Karpas-422 (cell line): ENCODE measurements around the gene METTL1. TPM values are rescaled to one million over a fixed set of nuclear protein-coding genes. Genes with fewer than 3 reads are reported as not detected.

Experiments
- DNase-seq: peaks from one replicate; pipeline ENCODE4 v3.0.0-alpha.2; 2015
- H2AFZ ChIP-seq: fragments of 200-600 bp; sonication (generic); 2 replicates; pipeline ENCODE4 v1.6.1; 2014; ENCODE audit warnings: antibody characterized with exemption, low read length, mixed read lengths
- H3K27ac ChIP-seq: fragments of 200-600 bp; sonication (generic); 2 replicates; pipeline ENCODE4 v1.5.1; 2014; ENCODE audit warnings: mild to moderate bottlenecking, low read length, moderate library complexity
- H3K27me3 ChIP-seq: fragments of 200-600 bp; sonication (generic); 2 replicates; pipeline ENCODE4 v1.6.1; 2014; ENCODE audit warnings: low read length, mixed read lengths
- H3K36me3 ChIP-seq: fragments of 200-600 bp; sonication (generic); 2 replicates; pipeline ENCODE4 v1.6.1; 2014; ENCODE audit warnings: low read length, mixed read lengths; ENCODE audit not compliant: insufficient read depth
- H3K4me1 ChIP-seq: fragments of 200-600 bp; sonication (generic); 2 replicates; pipeline ENCODE4 v1.6.1; 2014; ENCODE audit warnings: mild to moderate bottlenecking, low read length, mixed read lengths
- H3K4me2 ChIP-seq: fragments of 200-600 bp; sonication (generic); 2 replicates; pipeline ENCODE4 v1.6.1; 2014; ENCODE audit warnings: low read length, low read depth, mild to moderate bottlenecking; ENCODE audit not compliant: poor library complexity, severe bottlenecking
- H3K4me3 ChIP-seq: fragments of 200-600 bp; sonication (generic); 2 replicates; pipeline ENCODE4 v1.5.1; 2014; ENCODE audit warnings: mild to moderate bottlenecking, antibody characterized with exemption, low read length, mixed read lengths
- H3K79me2 ChIP-seq: fragments of 200-600 bp; sonication (generic); 2 replicates; pipeline ENCODE4 v1.6.1; 2014; ENCODE audit warnings: mild to moderate bottlenecking, low read length, mixed read lengths
- H3K9ac ChIP-seq: fragments of 200-600 bp; sonication (generic); 2 replicates; pipeline ENCODE4 v1.6.0; 2014; ENCODE audit warnings: low read length
- H3K9me2 ChIP-seq: fragments of 200-600 bp; sonication (generic), shearing (Covaris generic); replicated peaks from 2 replicates; pipeline ENCODE4 v1.6.0; 2014; ENCODE audit warnings: mild to moderate bottlenecking, low read length, moderate library complexity; ENCODE audit not compliant: insufficient read depth
- H3K9me3 ChIP-seq: fragments of 300-700, 200-600 bp; sonication (generic); 2 replicates; pipeline ENCODE4 v1.6.1; 2014; ENCODE audit warnings: low read length, mixed read lengths
- H4K20me1 ChIP-seq: fragments of 200-600 bp; sonication (generic); 2 replicates; pipeline ENCODE4 v1.6.1; 2014; ENCODE audit warnings: mild to moderate bottlenecking, antibody characterized with exemption, low read length, low read depth; ENCODE audit not compliant: insufficient read depth
- total RNA-seq: library from RNA; depleted of rRNA; stranded (reverse); fragments of >200 nt; shearing (Covaris generic); gene quantifications from 2 replicates; pipeline ENCODE4 v1.2.3, GENCODE V29; 2014; ENCODE audit warnings: low replicate concordance

METTL1 gene
- total RNA-seq, 1 experiment from 2014 or later: 17.4 TPM

DNA sequence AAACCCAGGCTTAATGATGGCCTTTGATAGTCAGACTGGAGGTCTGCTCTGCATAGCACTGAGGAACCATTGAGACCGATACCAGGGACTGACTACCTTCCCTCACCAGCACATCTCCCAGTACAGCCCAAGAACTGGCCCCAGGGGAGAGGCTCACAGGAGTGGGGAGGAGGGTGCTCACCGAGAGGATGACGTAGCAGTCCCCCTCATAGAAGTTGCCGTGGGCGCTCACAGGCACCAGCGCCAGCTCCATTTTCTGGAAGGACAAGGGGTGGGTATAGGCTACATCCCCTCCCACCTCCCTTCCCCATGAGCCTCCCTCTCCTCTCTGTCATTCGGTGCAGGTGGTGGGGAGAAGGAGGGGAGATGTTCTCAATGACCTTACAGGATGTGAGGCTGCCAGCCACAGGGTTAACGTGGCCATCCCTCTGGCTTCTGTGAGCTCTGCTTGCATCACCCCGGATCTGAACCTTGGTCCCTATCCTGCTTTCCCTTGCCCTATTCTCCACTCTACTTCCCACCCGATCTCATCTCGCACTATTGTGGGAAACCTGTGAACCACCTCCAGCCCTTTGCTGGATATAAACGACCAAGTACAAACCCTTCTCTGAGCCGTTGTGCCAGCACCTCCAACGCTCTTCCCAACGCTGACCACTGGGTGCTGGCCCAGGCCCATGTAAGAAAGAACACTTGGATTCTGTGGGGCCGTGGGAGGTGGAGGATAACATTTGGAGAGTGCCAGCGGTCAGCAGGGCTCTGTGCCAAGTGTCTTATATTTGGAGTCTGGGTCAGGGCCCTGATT, 42.3 kb upstream of the METTL1 start:
- Histone ChIP-seq H3K4me3 (no peak overlapping the region), H3K4me2 (no peak overlapping the region), H3K79me2 (no peaks in the 10 kb centered on the region), H3K27ac (no peak overlapping the region), H4K20me1 (no peaks in the 10 kb centered on the region), H3K36me3 (no peaks in the 10 kb centered on the region), H3K27me3 (no peaks in the 10 kb centered on the region), H3K9me2 (no peaks in the 10 kb centered on the region), H3K9me3 (no peaks in the 10 kb centered on the region), H3K4me1 (peaks cover 6% of the 10 kb centered on the region), H3K9ac (no peak overlapping the region), H2AFZ (no peak overlapping the region)
- no peak for DNase-seq

DNA sequence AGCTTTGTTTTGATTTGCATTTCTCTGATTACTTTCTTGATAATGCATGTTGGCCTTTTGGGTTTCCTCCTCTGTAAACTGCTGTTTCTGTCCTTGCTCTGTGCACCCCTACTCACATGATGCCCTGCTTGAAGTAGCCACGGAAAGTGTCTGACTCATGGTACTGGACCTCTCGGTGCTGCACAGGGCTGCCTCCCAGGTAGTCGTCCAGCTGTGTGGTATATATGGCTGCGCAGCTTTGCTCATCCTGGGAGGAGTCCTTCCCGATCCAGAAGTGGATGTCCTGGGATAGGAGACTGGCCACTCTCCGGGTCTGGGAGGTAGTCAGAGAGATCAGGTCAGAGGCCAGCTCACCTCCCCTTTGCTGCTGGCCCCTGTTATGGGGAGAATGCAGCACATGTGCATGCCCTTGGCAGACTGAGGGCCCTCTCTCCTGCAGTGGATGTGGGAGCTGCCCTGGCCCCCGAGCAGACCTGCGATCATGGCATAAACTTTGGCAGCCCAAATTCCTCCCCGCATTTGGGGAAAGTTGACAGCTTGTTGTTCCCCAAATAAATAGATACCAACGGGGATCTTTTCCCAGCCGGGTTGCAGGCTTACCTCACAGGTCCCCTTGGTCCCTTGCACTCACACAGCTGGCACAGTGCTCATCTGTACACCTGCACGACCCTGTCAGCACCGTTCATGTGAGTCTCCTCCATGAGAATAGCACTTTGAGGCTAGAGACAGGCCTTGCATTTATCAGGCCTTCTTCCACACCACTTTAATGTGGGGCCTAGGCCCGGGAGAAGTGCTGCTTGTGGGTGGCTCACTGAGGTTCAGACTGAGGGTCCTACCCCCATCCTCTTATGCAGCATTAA, 41.4 kb upstream of the METTL1 start:
- Histone ChIP-seq H2AFZ (no peak overlapping the region), H3K4me2 (no peak overlapping the region), H3K36me3 (no peaks in the 10 kb centered on the region), H3K9me2 (no peaks in the 10 kb centered on the region), H3K9ac (no peak overlapping the region), H3K27ac (no peak overlapping the region), H3K4me1 (no peaks in the 10 kb centered on the region), H4K20me1 (no peaks in the 10 kb centered on the region), H3K27me3 (no peaks in the 10 kb centered on the region), H3K9me3 (no peaks in the 10 kb centered on the region), H3K4me3 (no peak overlapping the region), H3K79me2 (no peaks in the 10 kb centered on the region)
- no peak for DNase-seq

DNA sequence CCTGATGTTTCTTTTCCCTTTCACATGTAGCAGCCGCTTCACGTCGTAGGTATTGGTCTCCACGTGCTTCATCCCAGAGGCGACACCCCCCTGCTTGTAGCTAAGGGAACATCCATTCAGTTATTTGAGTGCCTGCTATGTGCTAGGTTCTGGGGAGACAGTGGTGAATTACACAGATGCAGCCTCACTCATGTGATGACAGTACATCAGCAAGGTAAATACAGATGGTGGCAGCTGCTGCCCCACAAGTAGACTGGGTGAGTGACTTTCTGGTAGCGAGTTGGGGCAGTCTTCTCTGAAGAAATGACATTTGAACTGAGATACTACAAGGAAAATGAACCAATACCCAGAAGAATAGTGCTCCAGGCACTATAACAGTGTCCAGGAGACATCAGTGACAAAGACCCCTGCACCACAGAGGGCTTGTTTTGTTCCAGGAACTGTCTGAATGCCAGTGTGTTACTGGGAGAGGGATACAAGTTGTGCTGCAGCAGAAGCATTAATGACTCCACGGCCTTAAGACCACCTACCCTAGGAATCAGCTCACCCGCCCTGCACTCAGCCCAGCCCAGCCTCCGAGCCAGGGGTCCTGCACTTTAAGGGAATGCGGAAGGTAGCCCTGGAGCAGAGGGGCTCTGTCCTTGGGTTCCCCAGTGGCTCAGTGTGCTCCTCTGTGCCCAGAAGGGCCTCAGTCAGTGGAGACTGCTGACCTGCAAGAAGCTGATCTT, 39.3 kb upstream of the METTL1 start:
- no peaks in the 10 kb centered on the region for H3K9me3 ChIP-seq
- H3K4me3 ChIP-seq: no peak overlapping the region
- H3K4me1 ChIP-seq: no peaks in the 10 kb centered on the region
- no peak overlapping the region for H2AFZ ChIP-seq
- no peaks in the 10 kb centered on the region for H3K36me3 ChIP-seq
- no peaks in the 10 kb centered on the region for H3K9me2 ChIP-seq
- H3K79me2 ChIP-seq: no peaks in the 10 kb centered on the region
- no peak overlapping the region for H3K4me2 ChIP-seq
- no peak overlapping the region for H3K9ac ChIP-seq
- H3K27ac ChIP-seq: no peak overlapping the region
- no peak for DNase-seq
- H3K27me3 ChIP-seq: no peaks in the 10 kb centered on the region
- no peaks in the 10 kb centered on the region for H4K20me1 ChIP-seq

DNA sequence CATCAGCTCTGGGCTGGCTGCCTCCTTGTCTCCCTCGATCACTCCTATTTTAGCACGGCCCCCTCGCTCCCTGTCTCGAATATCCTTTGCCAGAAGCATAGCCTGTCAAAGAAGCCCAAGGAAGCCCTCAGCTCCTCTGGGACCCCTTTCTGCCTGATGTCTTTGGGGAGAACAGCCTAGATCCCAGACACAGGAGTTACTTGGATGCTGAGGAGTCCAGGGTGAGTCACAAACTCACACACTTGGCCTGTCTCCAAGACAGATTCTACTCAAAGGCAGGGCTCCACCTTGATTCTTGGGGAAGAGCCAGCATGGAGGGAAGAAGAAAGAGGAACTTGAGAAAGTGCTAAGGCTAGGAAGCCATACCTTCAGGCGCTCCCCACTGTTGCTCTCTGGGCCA, 38.5 kb upstream of the METTL1 start:
- H3K79me2 ChIP-seq: no peaks in the 10 kb centered on the region
- H3K9ac ChIP-seq: no peak overlapping the region
- no peak for DNase-seq
- H2AFZ ChIP-seq: no peak overlapping the region
- no peaks in the 10 kb centered on the region for H3K4me1 ChIP-seq
- H3K4me3 ChIP-seq: no peak overlapping the region
- no peaks in the 10 kb centered on the region for H3K9me2 ChIP-seq
- H3K27ac ChIP-seq: no peak overlapping the region
- no peaks in the 10 kb centered on the region for H3K27me3 ChIP-seq
- H3K9me3 ChIP-seq: no peaks in the 10 kb centered on the region
- H3K36me3 ChIP-seq: no peaks in the 10 kb centered on the region
- no peaks in the 10 kb centered on the region for H4K20me1 ChIP-seq
- no peak overlapping the region for H3K4me2 ChIP-seq

DNA sequence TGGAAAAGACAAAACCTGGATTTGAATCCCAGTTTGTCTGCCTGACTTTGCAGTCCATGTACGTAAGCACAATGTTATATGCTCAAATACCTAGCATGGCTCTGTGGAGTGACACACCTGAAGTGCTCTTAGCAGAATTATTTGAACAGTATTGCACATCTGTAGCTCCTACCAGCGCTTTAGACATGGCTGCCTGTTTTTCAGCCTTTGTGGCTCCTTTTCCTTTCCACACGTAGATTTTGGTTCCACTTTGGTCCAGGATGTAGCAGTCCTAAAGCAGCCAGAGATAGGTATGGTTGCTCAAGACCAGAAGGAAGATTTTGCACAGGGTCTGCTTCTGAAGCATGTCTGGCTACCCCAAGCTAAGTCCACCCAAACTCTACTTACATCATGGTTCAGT, 37.5 kb upstream of the METTL1 start:
- Histone ChIP-seq H4K20me1 (no peaks in the 10 kb centered on the region), H3K9me3 (no peaks in the 10 kb centered on the region), H3K79me2 (no peaks in the 10 kb centered on the region), H2AFZ (no peak overlapping the region), H3K4me2 (no peak overlapping the region), H3K9me2 (no peaks in the 10 kb centered on the region), H3K9ac (no peak overlapping the region), H3K4me3 (no peak overlapping the region), H3K4me1 (no peaks in the 10 kb centered on the region), H3K36me3 (no peaks in the 10 kb centered on the region), H3K27me3 (no peaks in the 10 kb centered on the region), H3K27ac (no peak overlapping the region)
- no peak for DNase-seq

DNA sequence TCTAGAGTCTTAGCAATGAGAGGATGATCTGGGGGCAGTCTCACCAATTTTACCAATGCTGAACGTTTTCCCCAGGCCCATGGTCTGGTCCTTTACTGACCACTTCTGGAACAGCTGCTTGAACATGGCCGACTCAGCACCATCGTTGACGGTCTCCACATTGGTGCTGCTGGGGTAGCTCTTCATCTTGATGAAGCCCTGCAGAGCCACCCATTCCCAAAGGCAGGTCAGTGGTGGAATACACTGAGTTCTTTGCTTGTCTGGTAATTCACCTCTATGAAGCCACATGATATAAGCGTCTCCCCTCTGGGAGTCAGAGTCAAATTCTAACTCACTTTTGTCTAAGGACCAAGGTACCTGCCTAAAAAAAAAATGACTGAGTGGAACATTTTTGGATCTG, 36.4 kb upstream of the METTL1 start:
- Histone ChIP-seq H3K4me2 (no peak overlapping the region), H4K20me1 (no peaks in the 10 kb centered on the region), H3K27me3 (no peaks in the 10 kb centered on the region), H3K9me3 (no peaks in the 10 kb centered on the region), H3K79me2 (no peaks in the 10 kb centered on the region), H3K27ac (no peak overlapping the region), H3K9me2 (no peaks in the 10 kb centered on the region), H3K4me1 (no peaks in the 10 kb centered on the region), H3K36me3 (no peaks in the 10 kb centered on the region), H3K9ac (no peak overlapping the region), H2AFZ (no peak overlapping the region), H3K4me3 (no peak overlapping the region)
- DNase-seq: no peak

DNA sequence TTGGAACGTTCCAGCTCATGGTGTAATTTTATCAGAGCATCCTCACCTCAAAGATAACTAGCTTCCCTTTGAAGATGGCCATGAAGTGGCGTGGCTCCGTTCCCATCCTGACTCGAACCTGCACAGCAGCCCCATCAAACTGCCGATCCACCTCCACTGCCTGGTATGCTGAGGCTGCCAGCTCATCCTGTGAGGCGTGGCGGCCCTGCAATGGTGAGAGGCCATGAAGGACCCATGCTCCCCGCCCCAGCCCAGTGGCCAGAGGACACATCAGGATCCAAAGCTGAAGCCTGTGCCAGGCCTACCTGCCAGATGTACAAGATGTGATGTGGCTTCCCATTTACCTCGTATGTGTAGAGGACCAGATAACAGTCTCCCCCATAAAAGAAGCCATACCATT, 35.4 kb upstream of the METTL1 start:
- Histone ChIP-seq H3K4me2 (no peak overlapping the region), H3K9me3 (no peaks in the 10 kb centered on the region), H3K4me3 (no peak overlapping the region), H3K4me1 (no peaks in the 10 kb centered on the region), H2AFZ (no peak overlapping the region), H3K9me2 (no peaks in the 10 kb centered on the region), H3K79me2 (no peaks in the 10 kb centered on the region), H3K27ac (no peak overlapping the region), H3K36me3 (no peaks in the 10 kb centered on the region; the same call in 1 of the 2 replicates), H3K27me3 (no peaks in the 10 kb centered on the region), H3K9ac (no peak overlapping the region), H4K20me1 (no peaks in the 10 kb centered on the region)
- no peak for DNase-seq

DNA sequence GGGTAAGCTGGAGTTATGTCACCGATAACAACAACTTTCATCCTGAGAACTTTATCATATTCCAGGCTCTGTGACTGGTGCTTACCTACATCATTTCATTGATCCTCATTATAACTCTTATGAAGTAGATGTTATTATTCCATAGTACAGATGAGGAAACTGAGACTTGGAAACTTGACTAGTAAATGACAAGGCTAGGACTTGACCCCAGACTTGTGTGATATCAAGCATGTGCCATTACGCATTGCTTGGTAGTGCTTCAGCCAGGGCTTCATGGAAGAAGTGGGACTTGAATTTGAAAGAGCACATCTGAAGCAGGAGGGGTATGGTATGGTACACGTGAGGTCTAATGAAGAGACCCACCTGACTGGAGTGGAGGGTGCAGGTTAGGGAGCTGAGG, 34.8 kb upstream of the METTL1 start:
- Histone ChIP-seq H3K27ac (no peak overlapping the region), H3K9me2 (no peaks in the 10 kb centered on the region), H4K20me1 (no peaks in the 10 kb centered on the region), H3K9me3 (no peaks in the 10 kb centered on the region), H3K36me3 (no peaks in the 10 kb centered on the region; the same call in 1 of the 2 replicates), H2AFZ (no peak overlapping the region), H3K4me1 (no peaks in the 10 kb centered on the region), H3K4me2 (no peak overlapping the region), H3K27me3 (no peaks in the 10 kb centered on the region), H3K79me2 (no peaks in the 10 kb centered on the region), H3K4me3 (no peak overlapping the region), H3K9ac (no peak overlapping the region)
- DNase-seq: no peak
